ENCODE measurements around the gene OXT.

Gene OXT

GRCh38 chr20:3085571-3086072, 14.2 kb downstream of the OXT start:
- H4K8ac ChIP-seq (ENCODE audit: low read depth, low read length), result no peak overlapping the region
- H3K4ac ChIP-seq (ENCODE audit: low read depth, low read length), result no peak overlapping the region
- H3K79me2 ChIP-seq (ENCODE audit: control insufficient read depth, insufficient read depth, low read length), result no peaks in the 10 kb centered on the region
- H2BK15ac ChIP-seq (replicated peaks; ENCODE audit: low read depth), result no peak overlapping the region
- H2AK5ac ChIP-seq (ENCODE audit: low read length), result no peak overlapping the region
- no peaks in the 10 kb centered on the region for H3K4me1 ChIP-seq (ENCODE audit: control insufficient read depth, low read depth, low read length)
- no peak overlapping the region for H2BK5ac ChIP-seq (ENCODE audit: low read length)
- no peak overlapping the region for H3K4me2 ChIP-seq (ENCODE audit: low read length)
- H3K27ac ChIP-seq (ENCODE audit: low read depth, low read length), result no peak overlapping the region
- no peak overlapping the region for H3K23ac ChIP-seq (ENCODE audit: low read length)
- no peaks in the 10 kb centered on the region for H3K79me1 ChIP-seq (ENCODE audit: low read length)
- H3K27me3 ChIP-seq (ENCODE audit: insufficient read depth, low read length, poor library complexity), result peaks cover 18% of the 10 kb centered on the region
- no peak overlapping the region for H4K5ac ChIP-seq (ENCODE audit: low read length)
- H3K18ac ChIP-seq (ENCODE audit: low read length), result no peak overlapping the region
- DNase-seq, result no peak
- H3K4me3 ChIP-seq (ENCODE audit: low read length), result no peak overlapping the region
- H3K36me3 ChIP-seq (ENCODE audit: control insufficient read depth, insufficient read depth, low read length), result no peaks in the 10 kb centered on the region
- no peak overlapping the region for H2BK120ac ChIP-seq (ENCODE audit: low read depth, low read length)
- H3K56ac ChIP-seq (ENCODE audit: low read length), result no peak overlapping the region
- H3K9ac ChIP-seq (ENCODE audit: low read length), result no peak overlapping the region
- WGBS (ENCODE audit: extremely low coverage, insufficient coverage, low lambda C conversion rate), result no CpG with 5 or more reads among the region's 8 CpGs

DNA sequence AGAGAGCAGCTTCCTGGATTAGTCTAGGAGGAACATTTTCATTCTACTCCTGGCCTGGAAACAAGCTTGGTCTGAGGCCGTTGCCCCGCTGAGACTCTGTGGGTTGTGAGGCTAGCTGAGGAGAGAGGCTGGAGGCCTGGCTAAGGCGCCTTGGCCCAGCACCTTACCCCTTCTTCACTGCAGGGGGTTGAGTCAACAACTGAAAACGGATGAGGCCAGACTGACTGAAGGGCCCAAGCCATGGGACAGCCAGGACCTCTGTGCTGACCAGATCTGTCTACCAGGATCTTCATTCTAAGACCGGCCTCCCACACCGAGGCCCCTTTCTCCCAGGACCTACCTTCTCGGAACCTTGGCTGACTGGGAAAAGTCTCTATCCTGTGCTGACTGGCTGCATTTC, 16.6 kb downstream of the OXT start:
- H2BK120ac ChIP-seq (ENCODE audit: low read depth, low read length), result no peak overlapping the region
- H3K9ac ChIP-seq (ENCODE audit: low read length), result no peak overlapping the region
- H2BK15ac ChIP-seq (replicated peaks; ENCODE audit: low read depth), result no peak overlapping the region
- peaks cover 5% of the 10 kb centered on the region for H3K27me3 ChIP-seq (ENCODE audit: insufficient read depth, low read length, poor library complexity)
- no peaks in the 10 kb centered on the region for H3K4me1 ChIP-seq (ENCODE audit: control insufficient read depth, low read depth, low read length)
- no CpG with 5 or more reads among the region's 7 CpGs for WGBS (ENCODE audit: extremely low coverage, insufficient coverage, low lambda C conversion rate)
- H2AK5ac ChIP-seq (ENCODE audit: low read length), result no peak overlapping the region
- no peak overlapping the region for H3K23ac ChIP-seq (ENCODE audit: low read length)
- H3K27ac ChIP-seq (ENCODE audit: low read depth, low read length), result no peak overlapping the region
- no peak overlapping the region for H4K5ac ChIP-seq (ENCODE audit: low read length)
- H2BK5ac ChIP-seq (ENCODE audit: low read length), result no peak overlapping the region
- no peak overlapping the region for H3K4me3 ChIP-seq (ENCODE audit: low read length)
- no peak overlapping the region for H3K4ac ChIP-seq (ENCODE audit: low read depth, low read length)
- H3K79me2 ChIP-seq (ENCODE audit: control insufficient read depth, insufficient read depth, low read length), result no peaks in the 10 kb centered on the region
- no peak overlapping the region for H3K56ac ChIP-seq (ENCODE audit: low read length)
- no peak overlapping the region for H4K8ac ChIP-seq (ENCODE audit: low read depth, low read length)
- no peak for DNase-seq
- H3K18ac ChIP-seq (ENCODE audit: low read length), result no peak overlapping the region
- no peaks in the 10 kb centered on the region for H3K36me3 ChIP-seq (ENCODE audit: control insufficient read depth, insufficient read depth, low read length)
- H3K79me1 ChIP-seq (ENCODE audit: low read length), result no peaks in the 10 kb centered on the region
- no peak overlapping the region for H3K4me2 ChIP-seq (ENCODE audit: low read length)

GRCh38 chr20:3090565-3090964, 19.1 kb downstream of the OXT start:
- Histone ChIP-seq H2BK15ac (replicated peaks; ENCODE audit: low read depth) (no peak overlapping the region), H3K79me1 (ENCODE audit: low read length) (no peaks in the 10 kb centered on the region), H4K5ac (ENCODE audit: low read length) (no peak overlapping the region), H3K4me3 (ENCODE audit: low read length) (no peak overlapping the region), H3K4me2 (ENCODE audit: low read length) (no peak overlapping the region), H3K56ac (ENCODE audit: low read length) (no peak overlapping the region), H2BK120ac (ENCODE audit: low read depth, low read length) (no peak overlapping the region), H3K18ac (ENCODE audit: low read length) (no peak overlapping the region), H4K8ac (ENCODE audit: low read depth, low read length) (no peak overlapping the region), H3K9ac (ENCODE audit: low read length) (no peak overlapping the region), H2AK5ac (ENCODE audit: low read length) (no peak overlapping the region), H3K4me1 (ENCODE audit: control insufficient read depth, low read depth, low read length) (no peaks in the 10 kb centered on the region), H3K79me2 (ENCODE audit: control insufficient read depth, insufficient read depth, low read length) (no peaks in the 10 kb centered on the region), H2BK5ac (ENCODE audit: low read length) (no peak overlapping the region), H3K23ac (ENCODE audit: low read length) (no peak overlapping the region), H3K36me3 (ENCODE audit: control insufficient read depth, insufficient read depth, low read length) (no peaks in the 10 kb centered on the region), H3K27ac (ENCODE audit: low read depth, low read length) (no peak overlapping the region), H3K4ac (ENCODE audit: low read depth, low read length) (no peak overlapping the region), H3K27me3 (ENCODE audit: insufficient read depth, low read length, poor library complexity) (no peaks in the 10 kb centered on the region)
- no CpG with 5 or more reads among the region's 1 CpG for WGBS (ENCODE audit: extremely low coverage, insufficient coverage, low lambda C conversion rate)
- DNase-seq, result no peak

GRCh38 chr20:3092611-3093379, 21.4 kb downstream of the OXT start:
- Histone ChIP-seq H4K8ac (ENCODE audit: low read depth, low read length) (peak overlapping the region; percentile 39), H2BK120ac (ENCODE audit: low read depth, low read length) (peak overlapping the region; percentile 6), H3K18ac (ENCODE audit: low read length) (peak overlapping the region; percentile 64), H3K4ac (ENCODE audit: low read depth, low read length) (peak overlapping the region; percentile 60), H3K36me3 (ENCODE audit: control insufficient read depth, insufficient read depth, low read length) (no peaks in the 10 kb centered on the region), H3K23ac (ENCODE audit: low read length) (no peak overlapping the region), H2AK5ac (ENCODE audit: low read length) (no peak overlapping the region), H3K79me1 (ENCODE audit: low read length) (no peaks in the 10 kb centered on the region), H4K5ac (ENCODE audit: low read length) (no peak overlapping the region), H2BK15ac (replicated peaks; ENCODE audit: low read depth) (no peak overlapping the region), H3K9ac (ENCODE audit: low read length) (peak overlapping the region; percentile 66), H3K4me1 (ENCODE audit: control insufficient read depth, low read depth, low read length) (no peaks in the 10 kb centered on the region), H3K4me3 (ENCODE audit: low read length) (no peak overlapping the region), H3K79me2 (ENCODE audit: control insufficient read depth, insufficient read depth, low read length) (no peaks in the 10 kb centered on the region), H3K4me2 (ENCODE audit: low read length) (peak overlapping the region; percentile 26), H2BK5ac (ENCODE audit: low read length) (no peak overlapping the region), H3K27me3 (ENCODE audit: insufficient read depth, low read length, poor library complexity) (no peaks in the 10 kb centered on the region), H3K27ac (ENCODE audit: low read depth, low read length) (no peak overlapping the region), H3K56ac (ENCODE audit: low read length) (peak overlapping the region; percentile 85)
- no CpG with 5 or more reads among the region's 81 CpGs for WGBS (ENCODE audit: extremely low coverage, insufficient coverage, low lambda C conversion rate)
- peak; percentile 32 for DNase-seq

DNA sequence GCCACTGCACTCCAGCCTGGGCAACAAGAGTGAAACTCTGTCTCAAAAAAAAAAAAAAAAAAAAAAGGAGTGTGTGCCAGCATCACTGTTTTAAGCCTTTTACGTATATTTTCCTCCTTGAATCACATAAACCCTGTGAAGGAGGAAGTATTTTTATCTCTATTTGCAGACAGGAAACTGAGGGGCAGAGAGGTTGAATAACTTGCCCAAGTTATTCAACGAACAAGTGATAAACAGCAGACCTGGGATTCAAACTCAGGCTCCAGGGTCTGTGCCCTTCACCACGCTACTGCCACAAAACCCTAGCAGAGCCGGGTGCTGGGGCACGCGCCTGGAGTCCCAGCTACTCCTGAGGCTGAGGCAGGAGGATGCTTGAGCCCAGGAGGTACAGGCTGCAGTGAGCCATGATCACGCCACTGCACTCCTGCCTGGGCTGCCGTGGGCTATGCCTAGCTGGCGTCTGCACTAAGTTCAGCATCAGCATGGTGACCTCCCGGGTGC, 22.5 kb downstream of the OXT start:
- no peak overlapping the region for H2BK15ac ChIP-seq (replicated peaks; ENCODE audit: low read depth)
- no peak overlapping the region for H4K5ac ChIP-seq (ENCODE audit: low read length)
- no peak overlapping the region for H2BK5ac ChIP-seq (ENCODE audit: low read length)
- H3K23ac ChIP-seq (ENCODE audit: low read length), result no peak overlapping the region
- no peak overlapping the region for H3K27ac ChIP-seq (ENCODE audit: low read depth, low read length)
- H4K8ac ChIP-seq (ENCODE audit: low read depth, low read length), result no peak overlapping the region
- no peaks in the 10 kb centered on the region for H3K27me3 ChIP-seq (ENCODE audit: insufficient read depth, low read length, poor library complexity)
- no peaks in the 10 kb centered on the region for H3K36me3 ChIP-seq (ENCODE audit: control insufficient read depth, insufficient read depth, low read length)
- H3K4ac ChIP-seq (ENCODE audit: low read depth, low read length), result no peak overlapping the region
- WGBS (ENCODE audit: extremely low coverage, insufficient coverage, low lambda C conversion rate), result no CpG with 5 or more reads among the region's 10 CpGs
- no peak overlapping the region for H3K9ac ChIP-seq (ENCODE audit: low read length)
- H2BK120ac ChIP-seq (ENCODE audit: low read depth, low read length), result no peak overlapping the region
- H3K79me2 ChIP-seq (ENCODE audit: control insufficient read depth, insufficient read depth, low read length), result no peaks in the 10 kb centered on the region
- H3K4me3 ChIP-seq (ENCODE audit: low read length), result no peak overlapping the region
- H3K56ac ChIP-seq (ENCODE audit: low read length), result no peak overlapping the region
- H3K18ac ChIP-seq (ENCODE audit: low read length), result no peak overlapping the region
- no peak for DNase-seq
- H3K79me1 ChIP-seq (ENCODE audit: low read length), result no peaks in the 10 kb centered on the region
- no peaks in the 10 kb centered on the region for H3K4me1 ChIP-seq (ENCODE audit: control insufficient read depth, low read depth, low read length)
- H2AK5ac ChIP-seq (ENCODE audit: low read length), result no peak overlapping the region
- H3K4me2 ChIP-seq (ENCODE audit: low read length), result no peak overlapping the region
